ENCODE measurements around the gene ROBO1. TPM values are rescaled to one million over a fixed set of nuclear protein-coding genes. Genes with fewer than 3 reads are reported as not detected.

ROBO1 gene
- total RNA-seq, 8 experiments from 2014 or later: 45.0 to 147 (median 67.8) TPM

GRCh38 chr3:79586232-79586631, 181.6 kb downstream of the ROBO1 start:
- Histone ChIP-seq H3K4me3 (no peak overlapping the region), H3K4me1 (replicated peaks in 1 of 2) (peaks cover 4 to 22% of the 10 kb centered on the region in 2 donors), H3K27ac (no peak overlapping the region)
- ATAC-seq (replicated peaks in 6 of 8): peak in 6 of 8 experiments; percentile 26 to 98 (median 92)
- in situ Hi-C loops (cut with MboI; ENCODE audit: low pct_unique_long_range_greater_than_20kb in 2 of 9, low sequenced_read_pairs in 9 of 9, unreplicated experiment in 9 of 9): no loop called here

- 23 to 100% (median 86%) methylated on average over 1 to 7 of the region's 7 CpGs for WGBS, 10 experiments
- Histone ChIP-seq H3K27ac (no peak overlapping the region), H3K4me3 (no peak overlapping the region), H3K4me1 (replicated peaks in 1 of 2) (peaks cover 0 to 4% of the 10 kb centered on the region in 2 donors)
- ATAC-seq (replicated peaks in 6 of 8): no peak
- in situ Hi-C loops (cut with MboI; ENCODE audit: low pct_unique_long_range_greater_than_20kb in 2 of 9, low sequenced_read_pairs in 9 of 9, unreplicated experiment in 9 of 9): no loop called here
Observed at GRCh38 chr3:79572930-79573329, 194.9 kb downstream of the ROBO1 start.

- WGBS, 10 experiments: 57 to 91% (median 79%) methylated on average over 5 to 10 of the region's 10 CpGs
- no peak for ATAC-seq (replicated peaks in 6 of 8)
- Histone ChIP-seq H3K27ac (no peak overlapping the region), H3K4me1 (replicated peaks in 1 of 2) (peaks cover 0 to 8% of the 10 kb centered on the region in 2 donors), H3K4me3 (no peak overlapping the region)
- in situ Hi-C loops (cut with MboI; ENCODE audit: low pct_unique_long_range_greater_than_20kb in 2 of 9, low sequenced_read_pairs in 9 of 9, unreplicated experiment in 9 of 9): no loop called here
Observed at GRCh38 chr3:79568938-79569337, 198.9 kb downstream of the ROBO1 start.

GRCh38 chr3:79564192-79564591, 203.6 kb downstream of the ROBO1 start:
- Histone ChIP-seq H3K4me1 (replicated peaks in 1 of 2) (peaks cover 0 to 5% of the 10 kb centered on the region in 2 donors), H3K27ac (no peak overlapping the region), H3K4me3 (no peak overlapping the region)
- in situ Hi-C loops (cut with MboI; ENCODE audit: low pct_unique_long_range_greater_than_20kb in 2 of 9, low sequenced_read_pairs in 9 of 9, unreplicated experiment in 9 of 9): no loop called here
- ATAC-seq (replicated peaks in 6 of 8): peak in 5 of 8 experiments; percentile 99 to 100 (median 100)
- 0 to 93% (median 67%) methylated on average over 1 of the region's 1 CpG; no CpG with 5 or more reads in 3 of the 10 experiments for WGBS, 10 experiments

- ATAC-seq (replicated peaks in 6 of 8): no peak
- no peak overlapping the region for H3K4me3 ChIP-seq
- peaks cover 0 to 5% of the 10 kb centered on the region in 2 donors for H3K4me1 ChIP-seq (replicated peaks in 1 of 2)
- in situ Hi-C loops (cut with MboI; ENCODE audit: low pct_unique_long_range_greater_than_20kb in 2 of 9, low sequenced_read_pairs in 9 of 9, unreplicated experiment in 9 of 9): no loop called here
- H3K27ac ChIP-seq: no peak overlapping the region
- WGBS, 10 experiments: 14 to 83% (median 67%) methylated on average over 1 to 4 of the region's 4 CpGs; no CpG with 5 or more reads in 1 of the 10 experiments
Observed at GRCh38 chr3:79560698-79561097, 207.1 kb downstream of the ROBO1 start.

GRCh38 chr3:79558943-79559342, 208.9 kb downstream of the ROBO1 start:
- in situ Hi-C loops (cut with MboI; ENCODE audit: low pct_unique_long_range_greater_than_20kb in 2 of 9, low sequenced_read_pairs in 9 of 9, unreplicated experiment in 9 of 9): no loop called here
- H3K4me3 ChIP-seq: no peak overlapping the region
- H3K27ac ChIP-seq: no peak overlapping the region
- ATAC-seq (replicated peaks in 6 of 8): no peak
- 34 to 100% (median 85%) methylated on average over 1 to 6 of the region's 6 CpGs for WGBS, 10 experiments
- peaks cover 0 to under 1% of the 10 kb centered on the region in 2 donors for H3K4me1 ChIP-seq (replicated peaks in 1 of 2)

- Histone ChIP-seq H3K27ac (no peak overlapping the region), H3K4me1 (replicated peaks in 1 of 2) (peaks cover 6 to 15% of the 10 kb centered on the region in 2 donors), H3K4me3 (no peak overlapping the region)
- no peak for ATAC-seq (replicated peaks in 6 of 8)
- WGBS, 10 experiments: 13 to 100% (median 84%) methylated on average over 1 of the region's 1 CpG; no CpG with 5 or more reads in 2 of the 10 experiments
- in situ Hi-C loops (cut with MboI; ENCODE audit: low pct_unique_long_range_greater_than_20kb in 2 of 9, low sequenced_read_pairs in 9 of 9, unreplicated experiment in 9 of 9): no loop called here
Observed at GRCh38 chr3:79555655-79556054, 212.1 kb downstream of the ROBO1 start.

- H3K4me3 ChIP-seq: no peak overlapping the region
- in situ Hi-C loops (cut with MboI; ENCODE audit: low pct_unique_long_range_greater_than_20kb in 2 of 9, low sequenced_read_pairs in 9 of 9, unreplicated experiment in 9 of 9): no loop called here
- ATAC-seq (replicated peaks in 6 of 8): peak in 1 of 8 experiments; percentile 31
- H3K4me1 ChIP-seq (replicated peaks in 1 of 2): peaks cover 6 to 15% of the 10 kb centered on the region in 2 donors
- no peak overlapping the region for H3K27ac ChIP-seq
- 0 to 76% (median 69%) methylated on average over 2 to 4 of the region's 4 CpGs for WGBS, 10 experiments
Observed at GRCh38 chr3:79551997-79552396, 215.8 kb downstream of the ROBO1 start.

- 6 to 80% (median 56%) methylated on average over 1 to 2 of the region's 2 CpGs for WGBS, 10 experiments
- H3K4me1 ChIP-seq (replicated peaks in 1 of 2): peaks cover 6 to 15% of the 10 kb centered on the region in 2 donors
- H3K4me3 ChIP-seq: no peak overlapping the region
- peak in 2 of 8 experiments; percentile 23 to 34 for ATAC-seq (replicated peaks in 6 of 8)
- in situ Hi-C loops (cut with MboI; ENCODE audit: low pct_unique_long_range_greater_than_20kb in 2 of 9, low sequenced_read_pairs in 9 of 9, unreplicated experiment in 9 of 9): no loop called here
- H3K27ac ChIP-seq: no peak overlapping the region
Observed at GRCh38 chr3:79551321-79551892, 216.4 kb downstream of the ROBO1 start.

GRCh38 chr3:79543218-79543982, 224.4 kb downstream of the ROBO1 start:
- Histone ChIP-seq H3K27ac (peak overlapping the region; percentile 64 to 66), H3K4me3 (no peak overlapping the region), H3K4me1 (replicated peaks in 1 of 2) (peaks cover 15 to 52% of the 10 kb centered on the region in 2 donors)
- 0 to 58% (median 36%) methylated on average over 3 to 5 of the region's 5 CpGs; no CpG with 5 or more reads in 1 of the 10 experiments for WGBS, 10 experiments
- peak in 6 of 8 experiments; percentile 77 to 97 (median 93) for ATAC-seq (replicated peaks in 6 of 8)
- in situ Hi-C loops (cut with MboI; ENCODE audit: low pct_unique_long_range_greater_than_20kb in 2 of 9, low sequenced_read_pairs in 9 of 9, unreplicated experiment in 9 of 9): loop anchor here in 1 of 9 experiments (25.0 kb wide), 1 partner anchor 219 kb away; the partner anchor contains the start of gene ROBO1

GRCh38 chr3:79534727-79535126, 233.1 kb downstream of the ROBO1 start:
- ATAC-seq (replicated peaks in 6 of 8): peak in 5 of 8 experiments; percentile 72 to 85 (median 80)
- Histone ChIP-seq H3K27ac (no peak overlapping the region), H3K4me3 (no peak overlapping the region), H3K4me1 (replicated peaks in 1 of 2) (peaks cover 14 to 20% of the 10 kb centered on the region in 2 donors)
- in situ Hi-C loops (cut with MboI; ENCODE audit: low pct_unique_long_range_greater_than_20kb in 2 of 9, low sequenced_read_pairs in 9 of 9, unreplicated experiment in 9 of 9): loop anchor here in 1 of 9 experiments (25.0 kb wide), 1 partner anchor 228 kb away; the partner anchor contains the start of gene ROBO1
- 0 to 52% (median 14%) methylated on average over 2 to 4 of the region's 4 CpGs; no CpG with 5 or more reads in 2 of the 10 experiments for WGBS, 10 experiments

- WGBS, 10 experiments: 16 to 86% (median 54%) methylated on average over 4 to 8 of the region's 8 CpGs
- no peak overlapping the region for H3K4me3 ChIP-seq
- H3K27ac ChIP-seq: no peak overlapping the region
- no peak for ATAC-seq (replicated peaks in 6 of 8)
- in situ Hi-C loops (cut with MboI; ENCODE audit: low pct_unique_long_range_greater_than_20kb in 2 of 9, low sequenced_read_pairs in 9 of 9, unreplicated experiment in 9 of 9): loop anchor here in 1 of 9 experiments (25.0 kb wide), 1 partner anchor 231 kb away; the partner anchor contains the start of gene ROBO1
- H3K4me1 ChIP-seq (replicated peaks in 1 of 2): peaks cover 14 to 17% of the 10 kb centered on the region in 2 donors
Observed at GRCh38 chr3:79531566-79532295, 236.1 kb downstream of the ROBO1 start.
